ENCODE data around the gene GET3. TPM values are rescaled to one million over a fixed set of nuclear protein-coding genes. Genes with fewer than 3 reads are reported as not detected.
"Not testable (repeated sequence)": the region's sequence is repeated elsewhere in the genome, so short reads cannot be mapped to it uniquely, and the experiment has no call there.

Gene GET3
- polyA plus RNA-seq, 2 of the 4 experiments (the other 2 are of a cell fraction): 87.0 to 91.7 TPM

DNA sequence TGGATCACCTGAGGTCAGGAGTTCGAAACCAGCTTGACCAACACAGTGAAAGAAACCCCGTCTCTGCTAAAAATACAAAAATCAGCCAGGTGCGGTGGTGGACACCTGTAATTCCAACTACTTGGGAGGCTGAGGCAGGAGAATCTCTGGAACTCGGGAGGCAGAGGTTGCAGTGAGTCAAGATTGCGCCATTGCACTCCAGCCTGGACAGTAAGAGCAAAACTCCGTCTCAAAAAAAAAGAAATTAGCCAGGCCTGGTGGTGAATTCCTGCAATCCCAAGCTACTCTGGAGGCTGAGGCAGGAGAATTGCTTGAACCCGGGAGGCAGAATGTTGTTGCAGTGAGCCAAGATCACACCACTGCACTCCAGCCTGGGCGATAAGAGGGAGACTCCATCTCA is 28.7 kb upstream of the GET3 start:
- H3K4me2 ChIP-seq: no peak overlapping the region
- no peaks in the 10 kb centered on the region for H3K9me3 ChIP-seq
- WGBS (ENCODE audit: missing lambda C conversion rate): 95% methylated on average over 8 of the region's 8 CpGs
- no peak for DNase-seq (ENCODE audit: low read depth in 1 of 2, low spot score in 1 of 2)
- TF ChIP-seq, protein P1, sequence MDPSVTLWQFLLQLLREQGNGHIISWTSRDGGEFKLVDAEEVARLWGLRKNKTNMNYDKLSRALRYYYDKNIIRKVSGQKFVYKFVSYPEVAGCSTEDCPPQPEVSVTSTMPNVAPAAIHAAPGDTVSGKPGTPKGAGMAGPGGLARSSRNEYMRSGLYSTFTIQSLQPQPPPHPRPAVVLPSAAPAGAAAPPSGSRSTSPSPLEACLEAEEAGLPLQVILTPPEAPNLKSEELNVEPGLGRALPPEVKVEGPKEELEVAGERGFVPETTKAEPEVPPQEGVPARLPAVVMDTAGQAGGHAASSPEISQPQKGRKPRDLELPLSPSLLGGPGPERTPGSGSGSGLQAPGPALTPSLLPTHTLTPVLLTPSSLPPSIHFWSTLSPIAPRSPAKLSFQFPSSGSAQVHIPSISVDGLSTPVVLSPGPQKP (IDR thresholded peaks at IDR 0.05; ENCODE audit: low read depth, low read length): no peak
- TF ChIP-seq POLR2AphosphoS2 (conservative IDR thresholded peaks at IDR 0.05; ENCODE audit: low read length) (no peak), ZFP36 (IDR thresholded peaks at IDR 0.05; ENCODE audit: borderline replicate concordance, partially characterized antibody) (no peak), HOXA7 (CRISPR knock-in tag; IDR thresholded peaks at IDR 0.05) (no peak)
- no peak for ATAC-seq
- POLR2A ChIA-PET: interaction anchor here (0.7 kb wide), 2 partner anchors 29 to 77 kb away, joined by 3 to 6 read pairs; partner anchors contain the start of gene GET3
- H3K4me1 ChIP-seq: no peaks in the 10 kb centered on the region
- CTCF ChIA-PET: interaction anchor here (0.7 to 2.9 kb wide), 7 partner anchors 11 to 1853 kb away, joined by 3 to 11 read pairs (median 5); no protein-coding TSS in a partner anchor
- no peak overlapping the region for H3K4me3 ChIP-seq
- H3K27ac ChIP-seq: no peak overlapping the region
- FAIRE-seq: no peak

DNA sequence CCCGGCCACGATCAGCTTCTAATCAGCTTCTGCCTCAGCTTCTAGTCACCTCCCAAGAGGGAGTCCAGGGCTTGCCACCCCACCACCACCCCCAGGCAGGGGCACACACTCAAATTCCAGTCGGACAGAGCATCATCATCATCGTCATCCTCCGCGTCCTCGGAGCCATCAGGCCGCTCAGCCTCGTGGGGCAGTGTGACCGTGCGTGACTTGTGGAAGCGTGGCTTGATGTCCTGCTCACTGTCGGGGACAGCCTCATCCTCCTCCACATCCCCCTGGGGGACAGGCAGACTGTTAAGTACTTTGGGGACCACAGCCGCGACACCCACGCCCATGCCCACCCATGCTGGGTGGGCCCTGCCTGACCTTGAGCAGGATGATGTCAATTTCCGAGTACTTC is 26.1 kb upstream of the GET3 start:
- POLR2A ChIA-PET: no interaction called here

DNA sequence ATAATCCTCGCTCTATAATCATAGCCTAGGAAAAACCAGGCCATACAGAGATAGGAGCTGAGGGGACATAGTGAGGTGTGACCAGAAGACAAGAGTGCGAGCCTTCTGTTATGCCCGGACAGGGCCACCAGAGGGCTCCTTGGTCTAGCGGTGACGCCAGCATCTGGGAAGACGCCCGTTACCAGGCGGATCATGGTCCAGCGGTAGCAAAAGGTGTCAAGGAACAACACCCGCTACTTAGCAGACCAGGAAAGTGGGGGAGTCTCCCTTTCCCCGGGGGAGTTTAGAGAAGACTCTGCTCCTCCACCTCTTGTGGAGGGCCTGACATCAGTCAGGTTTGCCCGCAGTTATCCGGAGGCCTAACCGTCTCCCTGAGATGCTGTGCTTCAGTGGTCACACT is 25.2 kb upstream of the GET3 start:
- H3K9me3 ChIP-seq; H3K27ac ChIP-seq; H3K4me3 ChIP-seq; H3K4me1 ChIP-seq; ATAC-seq; FAIRE-seq; H3K4me2 ChIP-seq; POLR2A ChIA-PET; DNase-seq (ENCODE audit: low read depth in 1 of 2, low spot score in 1 of 2): not testable (repeated sequence)
- CTCF ChIA-PET: interaction anchor here (0.7 to 1.6 kb wide), 2 partner anchors 35 to 86 kb away, joined by 3 to 7 read pairs; no protein-coding TSS in a partner anchor
- WGBS (ENCODE audit: missing lambda C conversion rate): 37% methylated on average over 13 of the region's 14 CpGs

More for the DNA sequence above, 26.1 kb upstream of the GET3 start:
- Histone ChIP-seq H3K27ac (no peak overlapping the region), H3K9me3 (no peaks in the 10 kb centered on the region), H3K4me2 (no peak overlapping the region), H3K4me1 (no peaks in the 10 kb centered on the region), H3K4me3 (no peak overlapping the region)
- DNase-seq (ENCODE audit: low read depth in 1 of 2, low spot score in 1 of 2): no peak
- CTCF ChIA-PET: interaction anchor here (1.0 to 1.6 kb wide), 2 partner anchors 34 to 49 kb away, joined by 7 read pairs; no protein-coding TSS in a partner anchor
- FAIRE-seq: no peak
- 91% methylated on average over 12 of the region's 17 CpGs for WGBS (ENCODE audit: missing lambda C conversion rate)
- no peak for ATAC-seq
- TF ChIP-seq HOXB13 (CRISPR knock-in tag; IDR thresholded peaks at IDR 0.05; ENCODE audit: low read depth) (no peak), TP53 (CRISPR knock-in tag; IDR thresholded peaks at IDR 0.05) (no peak), HDAC2 (IDR thresholded peaks at IDR 0.05) (no peak), EHMT2 (IDR thresholded peaks at IDR 0.05; ENCODE audit: low read depth) (no peak), NR3C1 (IDR thresholded peaks at IDR 0.05) (no peak), NFE2L2 (conservative IDR thresholded peaks at IDR 0.05; ENCODE audit: low read length) (no peak), RARB (CRISPR knock-in tag; IDR thresholded peaks at IDR 0.05) (no peak), RAD21 (conservative IDR thresholded peaks at IDR 0.05 in 1 of 2, IDR thresholded peaks at IDR 0.05 in 1 of 2) (no peak), HOXB5 (CRISPR knock-in tag; IDR thresholded peaks at IDR 0.05) (no peak), CBX2 (IDR thresholded peaks at IDR 0.05; ENCODE audit: borderline replicate concordance, low read depth) (no peak), RNF2 (IDR thresholded peaks at IDR 0.05; ENCODE audit: borderline replicate concordance, low read depth) (no peak), POLR2AphosphoS2 (conservative IDR thresholded peaks at IDR 0.05; ENCODE audit: low read length) (no peak)
- TF ChIP-seq, protein P2, sequence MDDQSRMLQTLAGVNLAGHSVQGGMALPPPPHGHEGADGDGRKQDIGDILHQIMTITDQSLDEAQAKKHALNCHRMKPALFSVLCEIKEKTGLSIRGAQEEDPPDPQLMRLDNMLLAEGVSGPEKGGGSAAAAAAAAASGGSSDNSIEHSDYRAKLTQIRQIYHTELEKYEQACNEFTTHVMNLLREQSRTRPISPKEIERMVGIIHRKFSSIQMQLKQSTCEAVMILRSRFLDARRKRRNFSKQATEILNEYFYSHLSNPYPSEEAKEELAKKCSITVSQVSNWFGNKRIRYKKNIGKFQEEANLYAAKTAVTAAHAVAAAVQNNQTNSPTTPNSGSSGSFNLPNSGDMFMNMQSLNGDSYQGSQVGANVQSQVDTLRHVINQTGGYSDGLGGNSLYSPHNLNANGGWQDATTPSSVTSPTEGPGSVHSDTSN (IDR thresholded peaks at IDR 0.05): no peak
- TF ChIP-seq, protein P3, sequence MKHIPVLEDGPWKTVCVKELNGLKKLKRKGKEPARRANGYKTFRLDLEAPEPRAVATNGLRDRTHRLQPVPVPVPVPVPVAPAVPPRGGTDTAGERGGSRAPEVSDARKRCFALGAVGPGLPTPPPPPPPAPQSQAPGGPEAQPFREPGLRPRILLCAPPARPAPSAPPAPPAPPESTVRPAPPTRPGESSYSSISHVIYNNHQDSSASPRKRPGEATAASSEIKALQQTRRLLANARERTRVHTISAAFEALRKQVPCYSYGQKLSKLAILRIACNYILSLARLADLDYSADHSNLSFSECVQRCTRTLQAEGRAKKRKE (CRISPR knock-in tag; IDR thresholded peaks at IDR 0.05; ENCODE audit: low read depth): no peak
- TF ChIP-seq, protein P4, sequence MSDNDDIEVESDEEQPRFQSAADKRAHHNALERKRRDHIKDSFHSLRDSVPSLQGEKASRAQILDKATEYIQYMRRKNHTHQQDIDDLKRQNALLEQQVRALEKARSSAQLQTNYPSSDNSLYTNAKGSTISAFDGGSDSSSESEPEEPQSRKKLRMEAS (IDR thresholded peaks at IDR 0.05): no peak
- TF ChIP-seq, protein P5, sequence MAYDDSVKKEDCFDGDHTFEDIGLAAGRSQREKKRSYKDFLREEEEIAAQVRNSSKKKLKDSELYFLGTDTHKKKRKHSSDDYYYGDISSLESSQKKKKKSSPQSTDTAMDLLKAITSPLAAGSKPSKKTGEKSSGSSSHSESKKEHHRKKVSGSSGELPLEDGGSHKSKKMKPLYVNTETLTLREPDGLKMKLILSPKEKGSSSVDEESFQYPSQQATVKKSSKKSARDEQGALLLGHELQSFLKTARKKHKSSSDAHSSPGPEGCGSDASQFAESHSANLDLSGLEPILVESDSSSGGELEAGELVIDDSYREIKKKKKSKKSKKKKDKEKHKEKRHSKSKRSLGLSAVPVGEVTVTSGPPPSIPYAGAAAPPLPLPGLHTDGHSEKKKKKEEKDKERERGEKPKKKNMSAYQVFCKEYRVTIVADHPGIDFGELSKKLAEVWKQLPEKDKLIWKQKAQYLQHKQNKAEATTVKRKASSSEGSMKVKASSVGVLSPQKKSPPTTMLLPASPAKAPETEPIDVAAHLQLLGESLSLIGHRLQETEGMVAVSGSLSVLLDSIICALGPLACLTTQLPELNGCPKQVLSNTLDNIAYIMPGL (CRISPR knock-in tag; IDR thresholded peaks at IDR 0.05; ENCODE audit: borderline replicate concordance): no peak

All from A549 (cell line).